HCT116 (cell line): ENCODE measurements around the gene IL9. TPM values are rescaled to one million over a fixed set of nuclear protein-coding genes. Genes with fewer than 3 reads are reported as not detected.
A peak's percentile ranks its signal among the peaks of the same experiment; 100 is the strongest.

ENCODE experiments used
- ATAC-seq: fragments of 200-7000 bp; cut with Tn5 transposase; 2 replicates; pipeline ENCODE4 v1.9.1; 2020; ENCODE audit warnings: mild to moderate bottlenecking, moderate library complexity
- BruUV-seq: library from RNA; stranded (reverse); fragments of 400-500 nt; replicated peaks from 2 replicates; lab custom pipeline; 2021; lab: Mats Ljungman, UMichigan
- CTCF ChIA-PET: fragments of 300-600 bp; sonication (Branson Sonifier 250); formaldehyde crosslinking; loops from one replicate; lab custom pipeline; 2021; ENCODE audit warnings: antibody characterized with exemption; lab: Charles Lee
- POLR2A ChIA-PET: fragments of 300-600, 350-600 bp; sonication (Branson Sonifier 250); formaldehyde crosslinking; loops from one replicate; lab custom pipeline; 2021; ENCODE audit warnings: antibody characterized with exemption; lab: Charles Lee
- RAD21 ChIA-PET, 2 experiments: fragments of 300-600 bp; sonication (Branson Sonifier 250); formaldehyde crosslinking; loops; one replicate each; lab custom pipeline; 2023; ENCODE audit warnings: low total read pairs in 2 of 2; ENCODE audit not compliant: uncharacterized antibody in 2 of 2, unreplicated experiment in 2 of 2, low non-redundant PET in 1 of 2; lab: Charles Lee
- DNase-seq: peaks from one replicate; pipeline ENCODE4 v3.0.0-alpha.2; 2010; ENCODE audit warnings: low read depth, low spot score
- H2AFZ ChIP-seq: fragments of 200-600 bp; shearing (Covaris generic), sonication (generic); 2 replicates; pipeline ENCODE4 v1.6.1; 2017; ENCODE audit warnings: low read depth, mixed run types, mixed read lengths, antibody characterized with exemption, low read length; ENCODE audit not compliant: poor library complexity, severe bottlenecking
- H3K27ac ChIP-seq: 2 replicates; pipeline ENCODE4 v1.5.1; 2012; ENCODE audit warnings: low read depth, low read length
- H3K27me3 ChIP-seq: fragments of 200-600 bp; sonication (generic); 2 replicates; pipeline ENCODE4 v1.6.1; 2016; ENCODE audit warnings: mixed run types, low read length, mixed read lengths; ENCODE audit not compliant: insufficient read depth
- H3K36me3 ChIP-seq, 2 experiments: fragments of 200-500 bp in 1 of 2; fragments of 200-600 bp in 1 of 2; sonication (Bioruptor generic) in 1 of 2; sonication (generic) in 1 of 2; 2 replicates each; pipeline versions ENCODE4 v1.5.1 to v1.6.1; 2014 to 2016; ENCODE audit warnings: low read length in 2 of 2, inconsistent platforms in 1 of 2, mixed read lengths in 1 of 2, mixed run types in 1 of 2; ENCODE audit not compliant: insufficient read depth in 2 of 2, control insufficient read depth in 1 of 2
- H3K4me1 ChIP-seq, 2 experiments: fragments of 200-600 bp in 1 of 2; sonication (generic) in 1 of 2; 2 replicates each; pipeline versions ENCODE4 v1.5.1 to v1.6.1; 2012 to 2017; ENCODE audit warnings: low read length in 2 of 2, inconsistent platforms in 1 of 2, mild to moderate bottlenecking in 1 of 2, mixed read lengths in 1 of 2, mixed run types in 1 of 2, moderate library complexity in 1 of 2; ENCODE audit not compliant: insufficient read depth in 2 of 2, control insufficient read depth in 1 of 2
- H3K4me2 ChIP-seq: fragments of 200-600 bp; sonication (generic); 2 replicates; pipeline ENCODE4 v1.6.1; 2017; ENCODE audit warnings: mixed run types, low read length, mixed read lengths
- H3K4me3 ChIP-seq, 2 experiments: fragments of 200-600 bp in 1 of 2; sonication (generic) in 1 of 2; replicated peaks in 1 of 2; 2 replicates each; pipeline ENCODE4 v1.5.1; 2011 to 2016; ENCODE audit warnings: low read length in 2 of 2, control low read depth in 1 of 2, low read depth in 1 of 2, mild to moderate bottlenecking in 1 of 2, mixed read lengths in 1 of 2, mixed run types in 1 of 2
- H3K79me2 ChIP-seq: fragments of 200-600 bp; sonication (generic); 2 replicates; pipeline ENCODE4 v1.6.1; 2017; ENCODE audit warnings: mild to moderate bottlenecking, mixed run types, low read length, moderate library complexity, mixed read lengths; ENCODE audit not compliant: insufficient read depth
- H3K9ac ChIP-seq: fragments of 200-600 bp; sonication (generic); 2 replicates; pipeline ENCODE4 v1.6.1; 2016; ENCODE audit warnings: low read length, mixed read lengths
- H3K9me2 ChIP-seq: fragments of 200-600 bp; sonication (generic), shearing (Covaris generic); 2 replicates; pipeline ENCODE4 v1.6.1; 2017; ENCODE audit warnings: mixed run types, mild to moderate bottlenecking, moderate library complexity; ENCODE audit not compliant: insufficient read depth
- H3K9me3 ChIP-seq, 2 experiments: fragments of 200-500 bp in 1 of 2; fragments of 200-600 bp in 1 of 2; sonication (Bioruptor generic) in 1 of 2; sonication (generic) in 1 of 2; 2 replicates each; pipeline ENCODE4 v1.6.1; 2014 to 2017; ENCODE audit warnings: low read length in 2 of 2, mixed read lengths in 2 of 2, inconsistent platforms in 1 of 2, low read depth in 1 of 2, mild to moderate bottlenecking in 1 of 2, mixed run types in 1 of 2, moderate library complexity in 1 of 2; ENCODE audit not compliant: control insufficient read depth in 1 of 2, insufficient read depth in 1 of 2
- H4K20me1 ChIP-seq: fragments of 200-600 bp; sonication (generic), shearing (Covaris generic); 2 replicates; pipeline ENCODE4 v1.6.1; 2017; ENCODE audit warnings: mixed run types, mild to moderate bottlenecking, moderate library complexity; ENCODE audit not compliant: insufficient read depth
- CBX3 ChIP-seq: IDR thresholded peaks from 2 replicates; pipeline ENCODE4 v1.6.1; 2012; ENCODE audit warnings: low read depth
- CEBPB ChIP-seq: IDR thresholded peaks from 2 replicates; pipeline ENCODE4 v1.6.1; 2012; ENCODE audit warnings: low read depth
- EGR1 ChIP-seq: IDR thresholded peaks from 2 replicates; pipeline ENCODE4 v1.6.1; 2012; ENCODE audit warnings: low read depth
- EZH2 ChIP-seq: fragments of 200-600 bp; sonication (generic); IDR thresholded peaks from 2 replicates; pipeline ENCODE4 v1.6.1; 2017; ENCODE audit warnings: antibody characterized with exemption, mixed run types
- EZH2phosphoT487 ChIP-seq: fragments of 200-600 bp; IDR thresholded peaks from 2 replicates; pipeline ENCODE4 v1.6.1; 2018; ENCODE audit warnings: antibody characterized with exemption, borderline replicate concordance
- JUND ChIP-seq: IDR thresholded peaks from 2 replicates; pipeline ENCODE4 v1.6.1; 2012
- MAX ChIP-seq: IDR thresholded peaks from 2 replicates; pipeline ENCODE4 v1.6.1; 2012
- POLR2A ChIP-seq: IDR thresholded peaks from 2 replicates; pipeline ENCODE4 v1.7.0; 2011; ENCODE audit warnings: borderline replicate concordance; ENCODE audit not compliant: insufficient read depth, insufficient read length; ENCODE audit errors: extremely low read depth
- POLR2AphosphoS5 ChIP-seq: IDR thresholded peaks from 2 replicates; pipeline ENCODE4 v1.6.1; 2011; ENCODE audit warnings: mild to moderate bottlenecking, low read depth, low read length, moderate library complexity
- RAD21 ChIP-seq: IDR thresholded peaks from 2 replicates; pipeline ENCODE4 v1.6.1; 2012; ENCODE audit warnings: low read depth, mild to moderate bottlenecking
- REST ChIP-seq: IDR thresholded peaks from 2 replicates; pipeline ENCODE4 v1.6.1; 2012; ENCODE audit warnings: low read depth
- SIN3A ChIP-seq: IDR thresholded peaks from 2 replicates; pipeline ENCODE4 v1.6.1; 2012; ENCODE audit warnings: low read depth
- SP1 ChIP-seq: IDR thresholded peaks from 2 replicates; pipeline ENCODE4 v1.6.1; 2012; ENCODE audit warnings: low read depth
- SRF ChIP-seq: IDR thresholded peaks from 2 replicates; pipeline ENCODE4 v1.6.1; 2012; ENCODE audit warnings: low read depth
- TCF7L2 ChIP-seq: IDR thresholded peaks from 2 replicates; pipeline ENCODE4 v1.7.0; 2011; ENCODE audit warnings: borderline replicate concordance, inconsistent platforms; ENCODE audit not compliant: insufficient read depth, insufficient read length; ENCODE audit errors: extremely low read depth
- YY1 ChIP-seq: IDR thresholded peaks from 2 replicates; pipeline ENCODE4 v1.6.1; 2011; ENCODE audit warnings: low read length, low read depth, moderate library complexity, mild to moderate bottlenecking; ENCODE audit not compliant: insufficient replicate concordance; ENCODE audit errors: extremely low read depth
- ZBTB33 ChIP-seq: IDR thresholded peaks from 2 replicates; pipeline ENCODE4 v1.6.1; 2011; ENCODE audit warnings: mild to moderate bottlenecking, low read length, moderate library complexity; ENCODE audit not compliant: insufficient replicate concordance; ENCODE audit errors: extremely low read depth
- ZFX ChIP-seq: fragments of 450-650 bp; IDR thresholded peaks from 2 replicates; pipeline ENCODE4 v1.6.1; 2017
- ZNF274 ChIP-seq: fragments of 200-500 bp; sonication (Bioruptor generic); IDR thresholded peaks from 2 replicates; pipeline ENCODE4 v1.6.1; 2014; ENCODE audit warnings: mild to moderate bottlenecking, low read depth, low read length, inconsistent platforms
- intact Hi-C: fragments of 100-400 bp; cut with micrococcal nuclease; formaldehyde crosslinking; loops from 2 replicates; pipeline ENCODE4 v1.10.0; 2022
- total RNA-seq: library from RNA; stranded (reverse); gene quantifications from one replicate; pipeline ENCODE4 v1.2.1, GENCODE V29; 2021; ENCODE audit not compliant: unreplicated experiment
- TF ChIP-seq, protein P1 (sequence below): IDR thresholded peaks from 2 replicates; pipeline ENCODE4 v1.6.1; 2012

Gene IL9
- total RNA-seq, 1 experiment from 2014 or later, result not detected

- Histone ChIP-seq H3K36me3 (no peaks in the 10 kb centered on the region), H3K9me2 (no peaks in the 10 kb centered on the region), H3K27ac (no peak overlapping the region), H4K20me1 (no peaks in the 10 kb centered on the region), H3K9me3 (no peaks in the 10 kb centered on the region), H3K4me3 (0 out of 4 replicates have a peak overlapping the region, but pooled peaks of 1 of the 2 experiments have one; percentile 11), H3K9ac (no peak overlapping the region), H3K79me2 (no peaks in the 10 kb centered on the region), H3K4me2 (peak overlapping the region; percentile 48), H2AFZ (no peak overlapping the region), H3K27me3 (no peaks in the 10 kb centered on the region; the same call in 1 of the 2 replicates), H3K4me1 (peaks cover 16% of the 10 kb centered on the region in 2 experiments; a peak in 3 of 4 replicates)
- ChIA-PET RAD21 (no interaction called here), CTCF (interaction anchor here (1.0 to 2.4 kb wide), 5 partner anchors 11 to 329 kb away, joined by 3 to 9 read pairs (median 3); no protein-coding TSS in a partner anchor), POLR2A (no interaction called here)
- no peak for TF ChIP-seq JUND
- no peak for TF ChIP-seq RAD21
- no peak for TF ChIP-seq YY1
- TF ChIP-seq CEBPB, result no peak
- TF ChIP-seq TCF7L2, result no peak
- no peak for TF ChIP-seq EZH2
- TF ChIP-seq ZNF274, result no peak
- no peak for TF ChIP-seq ZBTB33
- no peak for TF ChIP-seq CBX3
- TF ChIP-seq REST, result no peak
- TF ChIP-seq SIN3A, result no peak
- no peak for TF ChIP-seq EGR1
- TF ChIP-seq POLR2AphosphoS5, result no peak
- TF ChIP-seq SP1, result no peak
- TF ChIP-seq EZH2phosphoT487, result no peak
- TF ChIP-seq ZFX, result no peak
- no peak for TF ChIP-seq MAX
- TF ChIP-seq SRF, result no peak
- no peak for TF ChIP-seq POLR2A
- TF ChIP-seq, protein P1, sequence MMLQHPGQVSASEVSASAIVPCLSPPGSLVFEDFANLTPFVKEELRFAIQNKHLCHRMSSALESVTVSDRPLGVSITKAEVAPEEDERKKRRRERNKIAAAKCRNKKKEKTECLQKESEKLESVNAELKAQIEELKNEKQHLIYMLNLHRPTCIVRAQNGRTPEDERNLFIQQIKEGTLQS, result no peak
- intact Hi-C loops, result loop anchor here (5.0 kb wide), 1 partner anchor 319 kb away; no protein-coding TSS in a partner anchor
- peak; percentile 31; the same call in 1 of the 2 replicates for ATAC-seq
- BruUV-seq, result no TSS peak
- no peak for DNase-seq
These were observed 14.4 kb downstream of the IL9 start for GRCh38 chr5:135881244-135881643.
